DND-41 (cell line): ENCODE results near the gene JUN.

Source experiments
- ATAC-seq: fragments of 200-7000 bp; cut with Tn5 transposase; 3 replicates; pipeline ENCODE4 v1.9.1; 2021; ENCODE audit warnings: low read depth; ENCODE audit not compliant: insufficient read depth
- DNase-seq: peaks from one replicate; pipeline ENCODE4 v3.0.0-alpha.2; 2020
- H2AFZ ChIP-seq: 2 replicates; pipeline ENCODE4 v1.6.0; 2012; ENCODE audit warnings: low read depth, low read length
- H3K27ac ChIP-seq: 2 replicates; pipeline ENCODE4 v1.5.1; 2012; ENCODE audit warnings: low read length, inconsistent platforms
- H3K27me3 ChIP-seq: fragments of 200-600 bp; sonication (generic); 2 replicates; pipeline ENCODE4 v1.6.0; 2012; ENCODE audit warnings: low read length, mild to moderate bottlenecking, inconsistent platforms; ENCODE audit not compliant: insufficient read depth, poor library complexity
- H3K36me3 ChIP-seq: 2 replicates; pipeline ENCODE4 v1.5.1; 2012; ENCODE audit warnings: low read length, inconsistent platforms; ENCODE audit not compliant: insufficient read depth
- H3K4me1 ChIP-seq: 2 replicates; pipeline ENCODE4 v1.5.1; 2012; ENCODE audit warnings: mild to moderate bottlenecking, low read length; ENCODE audit not compliant: insufficient read depth
- H3K4me2 ChIP-seq: 2 replicates; pipeline ENCODE4 v1.6.0; 2012; ENCODE audit warnings: mild to moderate bottlenecking, moderate library complexity, low read length, inconsistent platforms; ENCODE audit not compliant: insufficient read depth
- H3K4me3 ChIP-seq, 2 experiments: fragments of 200-600 bp in 1 of 2; shearing (Covaris generic) in 1 of 2; 2 replicates each; pipeline ENCODE4 v1.5.1; 2012 to 2016; ENCODE audit warnings: inconsistent platforms in 2 of 2, low read length in 2 of 2, mild to moderate bottlenecking in 2 of 2, low read depth in 1 of 2, moderate library complexity in 1 of 2
- H3K79me2 ChIP-seq: 2 replicates; pipeline ENCODE4 v1.6.0; 2012; ENCODE audit warnings: low read length, inconsistent platforms; ENCODE audit not compliant: insufficient read depth
- H3K9ac ChIP-seq: 2 replicates; pipeline ENCODE4 v1.6.0; 2012; ENCODE audit warnings: low read depth, mild to moderate bottlenecking, inconsistent platforms, low read length, moderate library complexity
- H3K9me3 ChIP-seq: 2 replicates; pipeline ENCODE4 v1.5.1; 2012; ENCODE audit warnings: low read length, moderate library complexity, mild to moderate bottlenecking, inconsistent platforms; ENCODE audit not compliant: insufficient read depth, severe bottlenecking
- H4K20me1 ChIP-seq: 2 replicates; pipeline ENCODE4 v1.6.0; 2012; ENCODE audit warnings: low read length; ENCODE audit not compliant: insufficient read depth
- CTCF ChIP-seq: IDR thresholded peaks from 2 replicates; pipeline ENCODE4 v1.5.1; 2012; ENCODE audit warnings: borderline replicate concordance, low read length, moderate library complexity, mild to moderate bottlenecking; ENCODE audit not compliant: poor library complexity, severe bottlenecking; ENCODE audit errors: extremely low read depth
- EZH2 ChIP-seq: IDR thresholded peaks from 3 replicates; pipeline ENCODE4 v1.6.1; 2012; ENCODE audit warnings: borderline replicate concordance, low read depth, mild to moderate bottlenecking, moderate library complexity, low read length, inconsistent platforms; ENCODE audit not compliant: severe bottlenecking

JUN gene

GRCh38 chr1:58741678-58742553, 41.9 kb downstream of the JUN start:
- TF ChIP-seq EZH2 (no peak), CTCF (no peak)
- peaks cover 4% of the 10 kb centered on the region; the same call in 1 of the 2 replicates for H3K4me1 ChIP-seq

GRCh38 chr1:58739856-58740466, 43.9 kb downstream of the JUN start:
- no peak overlapping the region for H3K4me3 ChIP-seq
- no peak overlapping the region for H3K9ac ChIP-seq
- ATAC-seq, result peak; percentile 83
- H3K27ac ChIP-seq, result no peak overlapping the region
- H4K20me1 ChIP-seq, result no peaks in the 10 kb centered on the region
- H3K27me3 ChIP-seq, result no peaks in the 10 kb centered on the region
- H3K79me2 ChIP-seq, result no peaks in the 10 kb centered on the region
- no peak for TF ChIP-seq EZH2
- peak; percentile 88 for TF ChIP-seq CTCF
- H3K4me2 ChIP-seq, result no peak overlapping the region
- H3K36me3 ChIP-seq, result no peaks in the 10 kb centered on the region
- H3K9me3 ChIP-seq, result peaks cover under 1% of the 10 kb centered on the region
- H2AFZ ChIP-seq, result no peak overlapping the region
- H3K4me1 ChIP-seq, result peaks cover 10% of the 10 kb centered on the region; the same call in 1 of the 2 replicates
- peak; percentile 27 for DNase-seq

More at GRCh38 chr1:58741678-58742553, 41.9 kb downstream of the JUN start:
- no peaks in the 10 kb centered on the region for H4K20me1 ChIP-seq
- H2AFZ ChIP-seq, result no peak overlapping the region
- no peaks in the 10 kb centered on the region for H3K79me2 ChIP-seq
- H3K9ac ChIP-seq, result no peak overlapping the region
- no peak overlapping the region for H3K27ac ChIP-seq
- no peak overlapping the region for H3K4me3 ChIP-seq
- H3K9me3 ChIP-seq, result no peaks in the 10 kb centered on the region
- no peaks in the 10 kb centered on the region for H3K36me3 ChIP-seq
- no peak for DNase-seq
- H3K4me2 ChIP-seq, result no peak overlapping the region
- no peaks in the 10 kb centered on the region for H3K27me3 ChIP-seq
- no peak for ATAC-seq

GRCh38 chr1:58738876-58739275, 45.0 kb downstream of the JUN start:
- no peak for TF ChIP-seq CTCF
- TF ChIP-seq EZH2, result no peak
- H3K4me1 ChIP-seq, result peaks cover 10% of the 10 kb centered on the region; the same call in 1 of the 2 replicates
- H3K4me2 ChIP-seq, result no peak overlapping the region
- no peak overlapping the region for H3K4me3 ChIP-seq
- H3K9ac ChIP-seq, result no peak overlapping the region
- H3K79me2 ChIP-seq, result no peaks in the 10 kb centered on the region
- ATAC-seq (no peak), DNase-seq (no peak)
- H3K9me3 ChIP-seq, result peaks cover 3% of the 10 kb centered on the region
- no peaks in the 10 kb centered on the region for H3K36me3 ChIP-seq
- H3K27me3 ChIP-seq, result no peaks in the 10 kb centered on the region
- H2AFZ ChIP-seq, result peak overlapping the region; percentile 13; the same call in 1 of the 2 replicates
- H4K20me1 ChIP-seq, result no peaks in the 10 kb centered on the region
- H3K27ac ChIP-seq, result no peak overlapping the region
